NCI-H524 treated with DMSO at 0.1 percent for 48 hours (cell line): ENCODE measurements around the gene CYP2D6.
"Not testable (repeated sequence)": the region's sequence is repeated elsewhere in the genome, so short reads cannot be mapped to it uniquely, and the experiment has no call there.

Experiments
- DNase-seq: peaks from one replicate; lab custom pipeline; 2025; lab: John Stamatoyannopoulos, UW

Gene CYP2D6

GRCh38 chr22:42130639-42131431 lies at the start of gene CYP2D6:
CYP2D6 (minus strand) TSS chr22:42130810; CDS start chr22:42130791, 19 bp downstream.
- not testable (repeated sequence) for DNase-seq

- no peak for DNase-seq
Measured at GRCh38 chr22:42179616-42180015, 49.0 kb upstream of the CYP2D6 start.

- DNase-seq = no peak
Measured at GRCh38 chr22:42178910-42179519, 48.4 kb upstream of the CYP2D6 start.

GRCh38 chr22:42177891-42178336 lies 47.3 kb upstream of the CYP2D6 start:
- DNase-seq = no peak

GRCh38 chr22:42176255-42176915 lies 45.8 kb upstream of the CYP2D6 start:
- no peak for DNase-seq

- no peak for DNase-seq
Measured at GRCh38 chr22:42174062-42174461, 43.5 kb upstream of the CYP2D6 start.

- DNase-seq = no peak
Measured at GRCh38 chr22:42173183-42173926, 42.7 kb upstream of the CYP2D6 start.

- no peak for DNase-seq
Measured at GRCh38 chr22:42172773-42173172, 42.2 kb upstream of the CYP2D6 start.

- no peak for DNase-seq
Measured at GRCh38 chr22:42171946-42172719, 41.5 kb upstream of the CYP2D6 start.

- DNase-seq = peak; percentile 17
Measured at GRCh38 chr22:42171417-42171816, 40.8 kb upstream of the CYP2D6 start.

- DNase-seq = peak; percentile 19
Measured at GRCh38 chr22:42170946-42171345, 40.3 kb upstream of the CYP2D6 start.

GRCh38 chr22:42169055-42169469 lies 38.5 kb upstream of the CYP2D6 start:
- DNase-seq = no peak

GRCh38 chr22:42168476-42168875 lies 37.9 kb upstream of the CYP2D6 start:
- no peak for DNase-seq

- no peak for DNase-seq
Measured at GRCh38 chr22:42167066-42167465, 36.5 kb upstream of the CYP2D6 start.

GRCh38 chr22:42164901-42165300 lies 34.3 kb upstream of the CYP2D6 start:
- DNase-seq = no peak

GRCh38 chr22:42163515-42163914 lies 32.9 kb upstream of the CYP2D6 start:
- no peak for DNase-seq

- no peak for DNase-seq
Measured at GRCh38 chr22:42162728-42163489, 32.3 kb upstream of the CYP2D6 start.

- no peak for DNase-seq
Measured at GRCh38 chr22:42160830-42161696, 30.5 kb upstream of the CYP2D6 start.

GRCh38 chr22:42160251-42160650 lies 29.6 kb upstream of the CYP2D6 start:
- DNase-seq = no peak
